AG09309 (cell line): ENCODE measurements around the gene PCDH9.

Source experiments
- DNase-seq: peaks from one replicate; pipeline ENCODE4 v3.0.0-alpha.2; 2010; ENCODE audit warnings: low read depth
- H3K4me3 ChIP-seq: 2 replicates; pipeline ENCODE4 v1.5.1; 2011; ENCODE audit warnings: mild to moderate bottlenecking, low read depth, low read length, moderate library complexity; ENCODE audit not compliant: control insufficient read depth
- CTCF ChIP-seq: IDR thresholded peaks from 2 replicates; pipeline ENCODE4 v1.5.1; 2011; ENCODE audit warnings: mild to moderate bottlenecking, low read depth, low read length, inconsistent platforms; ENCODE audit not compliant: insufficient read depth, control insufficient read depth; ENCODE audit errors: missing control alignments

Gene PCDH9

GRCh38 chr13:67217880-67218279, 12.3 kb downstream of the PCDH9 start:
- H3K4me3 ChIP-seq = no peak overlapping the region
- DNase-seq = no peak
- TF ChIP-seq CTCF = no peak

GRCh38 chr13:67216864-67217263, 13.3 kb downstream of the PCDH9 start:
- DNase-seq = no peak
- TF ChIP-seq CTCF = no peak
- no peak overlapping the region for H3K4me3 ChIP-seq

- no peak overlapping the region for H3K4me3 ChIP-seq
- DNase-seq = no peak
- no peak for TF ChIP-seq CTCF
Measured at GRCh38 chr13:67210208-67210607, 19.9 kb downstream of the PCDH9 start.

- no peak overlapping the region for H3K4me3 ChIP-seq
- TF ChIP-seq CTCF = no peak
- DNase-seq = no peak
Measured at GRCh38 chr13:67208552-67208951, 21.6 kb downstream of the PCDH9 start.

GRCh38 chr13:67204764-67205163, 25.4 kb downstream of the PCDH9 start:
- H3K4me3 ChIP-seq = no peak overlapping the region
- no peak for DNase-seq
- no peak for TF ChIP-seq CTCF

- no peak overlapping the region for H3K4me3 ChIP-seq
- TF ChIP-seq CTCF = no peak
- DNase-seq = no peak
Measured at GRCh38 chr13:67200605-67201004, 29.5 kb downstream of the PCDH9 start.

- H3K4me3 ChIP-seq = no peak overlapping the region
- TF ChIP-seq CTCF = no peak
- DNase-seq = no peak
Measured at GRCh38 chr13:67200183-67200582, 30.0 kb downstream of the PCDH9 start.
